GM12865 (cell line): Measurements from ENCODE around the gene LIPC.

ENCODE experiments used
- DNase-seq: peaks from one replicate; pipeline ENCODE4 v3.0.0; 2010; ENCODE audit warnings: low read depth
- H3K4me3 ChIP-seq: 2 replicates; pipeline ENCODE4 v1.5.1; 2011; ENCODE audit warnings: mild to moderate bottlenecking, low read depth, low read length, control low read depth
- CTCF ChIP-seq: IDR thresholded peaks from 2 replicates; pipeline ENCODE4 v1.5.1; 2011; ENCODE audit warnings: low read length, control low read depth, low read depth, inconsistent platforms; ENCODE audit not compliant: insufficient read depth; ENCODE audit errors: missing control alignments

The LIPC gene

GRCh38 chr15:58528188-58528870 lies 96.5 kb downstream of the LIPC start:
- TF ChIP-seq CTCF, result no peak
- DNase-seq, result no peak
- H3K4me3 ChIP-seq, result no peak overlapping the region

- DNase-seq, result no peak
- TF ChIP-seq CTCF, result no peak
- H3K4me3 ChIP-seq, result no peak overlapping the region
Observed at GRCh38 chr15:58529041-58529440, 97.2 kb downstream of the LIPC start.

- no peak for TF ChIP-seq CTCF
- no peak overlapping the region for H3K4me3 ChIP-seq
- DNase-seq, result no peak
Observed at GRCh38 chr15:58530056-58530590, 98.3 kb downstream of the LIPC start.

- H3K4me3 ChIP-seq, result no peak overlapping the region
- TF ChIP-seq CTCF, result no peak
- no peak for DNase-seq
Observed at GRCh38 chr15:58532126-58532525, 100.3 kb downstream of the LIPC start.

GRCh38 chr15:58534556-58534955 lies 102.8 kb downstream of the LIPC start:
- H3K4me3 ChIP-seq, result no peak overlapping the region
- no peak for TF ChIP-seq CTCF
- DNase-seq, result no peak

GRCh38 chr15:58535337-58535736 lies 103.5 kb downstream of the LIPC start:
- no peak for TF ChIP-seq CTCF
- DNase-seq, result no peak
- H3K4me3 ChIP-seq, result no peak overlapping the region

GRCh38 chr15:58535894-58536293 lies 104.1 kb downstream of the LIPC start:
- no peak for TF ChIP-seq CTCF
- H3K4me3 ChIP-seq, result no peak overlapping the region

More at GRCh38 chr15:58535894-58536293, 104.1 kb downstream of the LIPC start:
- DNase-seq, result no peak
